ENCODE measurements around the gene IL22RA2. TPM values are rescaled to one million over a fixed set of nuclear protein-coding genes. Genes with fewer than 3 reads are reported as not detected.

The IL22RA2 gene
- total and polyA plus RNA-seq, 2 of the 13 experiments (the other 11 are each of a cell fraction or from before 2014, with no cell fraction given) = not detected

DNA sequence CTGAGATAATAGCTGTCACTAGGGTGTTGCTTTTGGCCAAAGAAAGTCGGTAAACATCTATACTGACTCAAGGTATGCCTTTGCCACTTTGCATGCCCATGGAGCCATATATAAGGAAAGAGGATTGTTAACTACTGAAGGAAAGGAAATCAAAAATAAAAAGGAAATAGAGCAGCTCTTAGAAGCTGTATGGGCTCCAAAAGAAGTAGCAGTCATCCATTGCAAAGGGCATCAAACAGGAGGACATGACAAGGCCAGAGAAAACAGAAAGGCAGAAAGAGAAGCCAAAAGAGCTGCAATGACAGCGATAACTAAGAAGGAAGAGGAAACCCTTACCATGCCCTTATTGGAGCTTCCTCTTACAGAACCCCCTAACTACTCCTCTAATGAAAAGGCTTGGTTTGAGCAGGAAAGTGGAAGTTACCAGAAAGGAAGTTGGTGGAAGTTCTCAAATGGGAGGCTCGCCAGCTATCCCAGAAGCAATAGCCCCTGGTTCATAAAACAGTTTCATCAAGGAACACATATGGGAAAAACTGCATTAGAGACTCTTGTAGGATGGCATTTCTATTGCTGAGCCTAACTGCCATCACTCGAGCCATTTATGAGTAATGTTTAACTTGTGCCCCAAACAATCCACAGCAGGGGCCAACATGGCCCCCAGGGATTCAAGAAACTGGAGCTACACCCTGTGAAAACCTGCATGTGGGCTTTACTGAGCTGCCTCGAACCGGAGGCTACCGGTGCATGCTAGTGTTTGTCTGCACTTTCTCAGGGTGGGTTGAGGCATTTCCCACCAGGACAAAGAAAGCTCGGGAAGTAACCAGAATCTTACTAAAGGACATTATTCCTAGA is 7.0 kb downstream of the IL22RA2 start:
- H3K36me3 ChIP-seq (replicated peaks in 1 of 2; ENCODE audit: control insufficient read depth in 1 of 2, insufficient read depth in 2 of 2, low read length in 2 of 2) = no peaks in the 10 kb centered on the region
- H3K27ac ChIP-seq (ENCODE audit: extremely low read length, insufficient read depth, low read length) = no peak overlapping the region
- no peak overlapping the region for H3K9ac ChIP-seq (ENCODE audit: insufficient read depth, low read depth, low read length)
- H3K79me2 ChIP-seq (ENCODE audit: insufficient read depth, low read length) = no peaks in the 10 kb centered on the region
- TF ChIP-seq ARID2 (CRISPR knock-in tag; IDR thresholded peaks at IDR 0.05; ENCODE audit: borderline replicate concordance) (peak; percentile 53; the same call in 1 of the 2 replicates), SAFB2 (CRISPR knock-in tag; IDR thresholded peaks at IDR 0.05; ENCODE audit: borderline replicate concordance, low read depth) (no peak)
- H4K20me1 ChIP-seq (ENCODE audit: insufficient read depth, low read length) = no peaks in the 10 kb centered on the region
- POLR2A ChIA-PET = no interaction called here
- H3K9me3 ChIP-seq (ENCODE audit: low read length) = peaks cover 14% of the 10 kb centered on the region
- no peak for FAIRE-seq
- intact Hi-C loops (cut with micrococcal nuclease; ENCODE audit: unreplicated experiment) (loop anchor here (1.0 kb wide), 2 partner anchors 72 to 198 kb away; no protein-coding TSS in a partner anchor), in situ Hi-C loops (cut with HindIII; ENCODE audit: extremely low pct_ligation_motif_present, low pct_unique_long_range_greater_than_20kb) (no loop called here)
- H3K4me3 ChIP-seq (replicated peaks in 1 of 3; ENCODE audit: insufficient read depth in 1 of 3, low read depth in 2 of 3, low read length in 3 of 3) = no peak overlapping the region
- CTCF ChIA-PET (ENCODE audit: low intra/inter-chr PET ratio, low total read pairs) = interaction anchor here (1.1 to 1.7 kb wide), 2 partner anchors 72 to 90 kb away, joined by 3 to 13 read pairs; no protein-coding TSS in a partner anchor
- H3K4me1 ChIP-seq (ENCODE audit: insufficient read depth, low read length) = no peaks in the 10 kb centered on the region
- peaks cover 0 to 22% of the 10 kb centered on the region in 2 experiments; a peak in 4 of 5 replicates for H3K27me3 ChIP-seq (ENCODE audit: control insufficient read depth in 1 of 2, insufficient read depth in 2 of 2, low read length in 2 of 2)
- no peak for DNase-seq (ENCODE audit: low spot score)
- H3K4me2 ChIP-seq (ENCODE audit: low read depth, low read length) = no peak overlapping the region
- ATAC-seq = no peak
- no TSS peak for BruUV-seq (replicated peaks)
- no peak overlapping the region for H2AFZ ChIP-seq (ENCODE audit: low read length)
- 28% methylated on average over 8 of the region's 8 CpGs for WGBS (ENCODE audit: low lambda C conversion rate)

DNA sequence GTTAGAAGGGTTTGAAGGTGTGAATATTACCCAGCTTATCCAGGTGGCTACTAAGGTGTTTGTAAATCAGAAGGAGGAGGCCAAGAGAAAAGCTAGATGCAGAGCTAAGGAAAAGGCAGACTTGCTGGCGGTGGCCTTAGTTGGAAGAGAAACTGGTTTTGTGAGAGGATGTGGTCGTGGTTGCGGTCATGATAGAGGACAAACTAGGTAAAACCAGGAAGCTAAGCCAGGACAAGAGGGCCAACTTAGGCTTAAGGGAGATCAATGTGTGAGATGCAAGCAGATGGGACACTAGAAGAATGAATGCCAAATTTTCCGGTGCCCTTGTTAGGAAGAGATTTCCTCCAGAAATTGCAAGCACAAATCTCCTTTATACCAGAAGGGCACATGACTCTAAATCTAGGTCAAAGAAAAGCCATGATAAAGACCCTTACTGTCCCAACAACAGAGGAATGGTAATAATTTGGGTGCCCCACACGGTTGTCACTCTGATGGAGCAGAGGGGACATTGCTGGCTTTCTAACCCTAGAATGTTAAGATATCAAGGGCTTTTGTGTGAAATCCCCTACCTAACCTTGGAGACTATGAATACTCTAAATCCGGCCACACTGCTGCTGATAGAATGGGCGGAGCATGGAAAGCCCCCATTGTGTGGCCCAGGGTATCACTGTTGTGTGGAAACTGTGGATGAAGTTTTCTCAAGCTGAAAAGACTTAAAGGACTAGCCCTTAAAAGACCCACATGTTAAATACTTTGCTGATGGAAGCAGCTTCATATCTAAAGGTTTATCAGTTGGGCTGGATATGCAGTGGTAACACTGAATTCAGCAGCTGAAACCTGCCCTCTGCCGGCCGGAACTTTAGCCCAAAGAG is 7.8 kb downstream of the IL22RA2 start:
- no TSS peak for BruUV-seq (replicated peaks)
- peak; percentile 83 for ATAC-seq
- ChIA-PET CTCF (ENCODE audit: low intra/inter-chr PET ratio, low total read pairs) (interaction anchor here (1.1 to 1.7 kb wide), 2 partner anchors 71 to 89 kb away, joined by 3 to 13 read pairs; no protein-coding TSS in a partner anchor), POLR2A (no interaction called here)
- Histone ChIP-seq H3K79me2 (ENCODE audit: insufficient read depth, low read length) (no peaks in the 10 kb centered on the region), H2AFZ (ENCODE audit: low read length) (no peak overlapping the region), H3K27me3 (ENCODE audit: control insufficient read depth in 1 of 2, insufficient read depth in 2 of 2, low read length in 2 of 2) (peaks cover 0 to 26% of the 10 kb centered on the region in 2 experiments; a peak in 4 of 5 replicates), H3K4me1 (ENCODE audit: insufficient read depth, low read length) (no peaks in the 10 kb centered on the region), H3K4me2 (ENCODE audit: low read depth, low read length) (no peak overlapping the region), H4K20me1 (ENCODE audit: insufficient read depth, low read length) (no peaks in the 10 kb centered on the region), H3K36me3 (replicated peaks in 1 of 2; ENCODE audit: control insufficient read depth in 1 of 2, insufficient read depth in 2 of 2, low read length in 2 of 2) (no peaks in the 10 kb centered on the region), H3K9ac (ENCODE audit: insufficient read depth, low read depth, low read length) (no peak overlapping the region), H3K9me3 (ENCODE audit: low read length) (peaks cover 14% of the 10 kb centered on the region), H3K4me3 (replicated peaks in 1 of 3; ENCODE audit: insufficient read depth in 1 of 3, low read depth in 2 of 3, low read length in 3 of 3) (no peak overlapping the region), H3K27ac (ENCODE audit: extremely low read length, insufficient read depth, low read length) (no peak overlapping the region)
- intact Hi-C loops (cut with micrococcal nuclease; ENCODE audit: unreplicated experiment) (loop anchor here (1.0 kb wide), 2 partner anchors 71 to 197 kb away; no protein-coding TSS in a partner anchor), in situ Hi-C loops (cut with HindIII; ENCODE audit: extremely low pct_ligation_motif_present, low pct_unique_long_range_greater_than_20kb) (no loop called here)
- DNase-seq (ENCODE audit: low spot score) = peak; percentile 35
- peak; percentile 81 for FAIRE-seq
- 34% methylated on average over 9 of the region's 9 CpGs for WGBS (ENCODE audit: low lambda C conversion rate)
- TF ChIP-seq ZNF256 (CRISPR knock-in tag; conservative IDR thresholded peaks at IDR 0.05) (no peak), ZNF83 (CRISPR knock-in tag; IDR thresholded peaks at IDR 0.05; ENCODE audit: borderline replicate concordance) (no peak), REL (CRISPR knock-in tag; conservative IDR thresholded peaks at IDR 0.05) (no peak), RAD21 (CRISPR knock-in tag; IDR thresholded peaks at IDR 0.05) (peak; percentile 51), CC2D1A (CRISPR knock-in tag; IDR thresholded peaks at IDR 0.05) (no peak), ELF1 (CRISPR knock-in tag; IDR thresholded peaks at IDR 0.05) (no peak), ZFP36L1 (CRISPR knock-in tag; IDR thresholded peaks at IDR 0.05) (no peak), RARA (CRISPR knock-in tag; IDR thresholded peaks at IDR 0.05) (no peak), GATA4 (IDR thresholded peaks at IDR 0.05; ENCODE audit: borderline replicate concordance, low read depth) (no peak)
- TF ChIP-seq, protein P1, sequence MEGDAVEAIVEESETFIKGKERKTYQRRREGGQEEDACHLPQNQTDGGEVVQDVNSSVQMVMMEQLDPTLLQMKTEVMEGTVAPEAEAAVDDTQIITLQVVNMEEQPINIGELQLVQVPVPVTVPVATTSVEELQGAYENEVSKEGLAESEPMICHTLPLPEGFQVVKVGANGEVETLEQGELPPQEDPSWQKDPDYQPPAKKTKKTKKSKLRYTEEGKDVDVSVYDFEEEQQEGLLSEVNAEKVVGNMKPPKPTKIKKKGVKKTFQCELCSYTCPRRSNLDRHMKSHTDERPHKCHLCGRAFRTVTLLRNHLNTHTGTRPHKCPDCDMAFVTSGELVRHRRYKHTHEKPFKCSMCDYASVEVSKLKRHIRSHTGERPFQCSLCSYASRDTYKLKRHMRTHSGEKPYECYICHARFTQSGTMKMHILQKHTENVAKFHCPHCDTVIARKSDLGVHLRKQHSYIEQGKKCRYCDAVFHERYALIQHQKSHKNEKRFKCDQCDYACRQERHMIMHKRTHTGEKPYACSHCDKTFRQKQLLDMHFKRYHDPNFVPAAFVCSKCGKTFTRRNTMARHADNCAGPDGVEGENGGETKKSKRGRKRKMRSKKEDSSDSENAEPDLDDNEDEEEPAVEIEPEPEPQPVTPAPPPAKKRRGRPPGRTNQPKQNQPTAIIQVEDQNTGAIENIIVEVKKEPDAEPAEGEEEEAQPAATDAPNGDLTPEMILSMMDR (CRISPR knock-in tag; IDR thresholded peaks at IDR 0.05) = peak; percentile 67
- TF ChIP-seq, protein P2, sequence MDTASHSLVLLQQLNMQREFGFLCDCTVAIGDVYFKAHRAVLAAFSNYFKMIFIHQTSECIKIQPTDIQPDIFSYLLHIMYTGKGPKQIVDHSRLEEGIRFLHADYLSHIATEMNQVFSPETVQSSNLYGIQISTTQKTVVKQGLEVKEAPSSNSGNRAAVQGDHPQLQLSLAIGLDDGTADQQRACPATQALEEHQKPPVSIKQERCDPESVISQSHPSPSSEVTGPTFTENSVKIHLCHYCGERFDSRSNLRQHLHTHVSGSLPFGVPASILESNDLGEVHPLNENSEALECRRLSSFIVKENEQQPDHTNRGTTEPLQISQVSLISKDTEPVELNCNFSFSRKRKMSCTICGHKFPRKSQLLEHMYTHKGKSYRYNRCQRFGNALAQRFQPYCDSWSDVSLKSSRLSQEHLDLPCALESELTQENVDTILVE (CRISPR knock-in tag; IDR thresholded peaks at IDR 0.05) = no peak

Data from HepG2 (cell line).